GM18505 (cell line): Measurements from ENCODE around the gene RAD9A.

ENCODE experiments used
- ATAC-seq: cut with Tn5 transposase; IDR thresholded peaks from one replicate; pipeline ENCODE4 v1.9.1; 2021; ENCODE audit not compliant: unreplicated experiment
- POLR2A ChIP-seq: IDR thresholded peaks from 4 replicates; pipeline ENCODE4 v1.6.1; 2011; ENCODE audit warnings: borderline replicate concordance; ENCODE audit not compliant: insufficient read depth, insufficient read length; ENCODE audit errors: extremely low read depth

The RAD9A gene

GRCh38 chr11:67438158-67438902 lies 46.5 kb downstream of the RAD9A start:
- peak; percentile 62 for TF ChIP-seq POLR2A
- ATAC-seq, result no peak

- no peak for TF ChIP-seq POLR2A
- no peak for ATAC-seq
Observed at GRCh38 chr11:67439321-67440228, 47.8 kb downstream of the RAD9A start.

GRCh38 chr11:67440229-67441097 lies 48.7 kb downstream of the RAD9A start:
- no peak for ATAC-seq
- TF ChIP-seq POLR2A, result no peak

- peak; percentile 40 for TF ChIP-seq POLR2A
- no peak for ATAC-seq
Observed at GRCh38 chr11:67441098-67441563, 49.3 kb downstream of the RAD9A start.

GRCh38 chr11:67441731-67442351 lies 50.1 kb downstream of the RAD9A start:
- peak; percentile 7 for TF ChIP-seq POLR2A
- no peak for ATAC-seq

GRCh38 chr11:67442504-67443404 lies 51.0 kb downstream of the RAD9A start:
- peak; percentile 10 for TF ChIP-seq POLR2A

GRCh38 chr11:67445515-67445914 lies 53.7 kb downstream of the RAD9A start:
- ATAC-seq, result no peak
- no peak for TF ChIP-seq POLR2A

More at GRCh38 chr11:67442504-67443404, 51.0 kb downstream of the RAD9A start:
- ATAC-seq, result no peak
